ENCODE results near the gene TRIM63. TPM values are rescaled to one million over a fixed set of nuclear protein-coding genes. Genes with fewer than 3 reads are reported as not detected.

Gene TRIM63
- total and polyA plus RNA-seq, 2 donors (not counting 1 experiment from before 2014, with no cell fraction given): not detected

- no peaks in the 10 kb centered on the region for H3K36me3 ChIP-seq (ENCODE audit: control insufficient read depth, insufficient read depth, low read length)
- H3K4me3 ChIP-seq (replicated peaks in 1 of 4; ENCODE audit: control extremely low read depth in 1 of 4, insufficient read depth in 1 of 4, low read depth in 3 of 4, low read length in 4 of 4): no peak overlapping the region
- H3K79me2 ChIP-seq (ENCODE audit: control insufficient read depth, insufficient read depth, low read length): no peaks in the 10 kb centered on the region
- H3K27ac ChIP-seq (ENCODE audit: insufficient read depth, low read length): no peak overlapping the region
- no peak overlapping the region for H2AFZ ChIP-seq (ENCODE audit: low read length)
- no peak for TF ChIP-seq CTCF (conservative IDR thresholded peaks at IDR 0.05 in 1 of 2, IDR thresholded peaks at IDR 0.05 in 1 of 2; ENCODE audit: low read depth in 1 of 2, low read length in 2 of 2)
- TF ChIP-seq EZH2 (IDR thresholded peaks at IDR 0.05; ENCODE audit: low read length, missing control alignments): no peak
- no peaks in the 10 kb centered on the region for H3K9me3 ChIP-seq (ENCODE audit: control insufficient read depth, insufficient read depth, low read depth, low read length)
- H3K4me2 ChIP-seq (ENCODE audit: extremely low read depth, insufficient read depth, low read length): no peak overlapping the region
- H3K9ac ChIP-seq (ENCODE audit: insufficient read depth, low read length): no peak overlapping the region
- H3K4me1 ChIP-seq (ENCODE audit: control insufficient read depth, extremely low read depth, insufficient read depth, low read length): no peaks in the 10 kb centered on the region
- peaks cover 2% of the 10 kb centered on the region for H4K20me1 ChIP-seq (ENCODE audit: control insufficient read depth, extremely low read depth, insufficient read depth, low read length)
- peaks cover 38% of the 10 kb centered on the region for H3K27me3 ChIP-seq (ENCODE audit: control insufficient read depth, insufficient read depth, low read length)
- DNase-seq (ENCODE audit: low read depth in 2 of 2): no peak
Observed at GRCh38 chr1:26059906-26060305, 7.5 kb downstream of the TRIM63 start.

- H3K27ac ChIP-seq (ENCODE audit: insufficient read depth, low read length): no peak overlapping the region
- no peaks in the 10 kb centered on the region for H3K4me1 ChIP-seq (ENCODE audit: control insufficient read depth, extremely low read depth, insufficient read depth, low read length)
- no peaks in the 10 kb centered on the region for H3K36me3 ChIP-seq (ENCODE audit: control insufficient read depth, insufficient read depth, low read length)
- no peaks in the 10 kb centered on the region for H3K79me2 ChIP-seq (ENCODE audit: control insufficient read depth, insufficient read depth, low read length)
- H3K4me2 ChIP-seq (ENCODE audit: extremely low read depth, insufficient read depth, low read length): no peak overlapping the region
- no peak for TF ChIP-seq CTCF (conservative IDR thresholded peaks at IDR 0.05 in 1 of 2, IDR thresholded peaks at IDR 0.05 in 1 of 2; ENCODE audit: low read depth in 1 of 2, low read length in 2 of 2)
- no peak overlapping the region for H3K4me3 ChIP-seq (replicated peaks in 1 of 4; ENCODE audit: control extremely low read depth in 1 of 4, insufficient read depth in 1 of 4, low read depth in 3 of 4, low read length in 4 of 4)
- no peak overlapping the region for H2AFZ ChIP-seq (ENCODE audit: low read length)
- DNase-seq (ENCODE audit: low read depth in 2 of 2): no peak
- H4K20me1 ChIP-seq (ENCODE audit: control insufficient read depth, extremely low read depth, insufficient read depth, low read length): peaks cover 2% of the 10 kb centered on the region
- H3K9ac ChIP-seq (ENCODE audit: insufficient read depth, low read length): no peak overlapping the region
- peaks cover 46% of the 10 kb centered on the region for H3K27me3 ChIP-seq (ENCODE audit: control insufficient read depth, insufficient read depth, low read length)
- no peaks in the 10 kb centered on the region for H3K9me3 ChIP-seq (ENCODE audit: control insufficient read depth, insufficient read depth, low read depth, low read length)
Observed at GRCh38 chr1:26058052-26058595, 9.3 kb downstream of the TRIM63 start.

DNA sequence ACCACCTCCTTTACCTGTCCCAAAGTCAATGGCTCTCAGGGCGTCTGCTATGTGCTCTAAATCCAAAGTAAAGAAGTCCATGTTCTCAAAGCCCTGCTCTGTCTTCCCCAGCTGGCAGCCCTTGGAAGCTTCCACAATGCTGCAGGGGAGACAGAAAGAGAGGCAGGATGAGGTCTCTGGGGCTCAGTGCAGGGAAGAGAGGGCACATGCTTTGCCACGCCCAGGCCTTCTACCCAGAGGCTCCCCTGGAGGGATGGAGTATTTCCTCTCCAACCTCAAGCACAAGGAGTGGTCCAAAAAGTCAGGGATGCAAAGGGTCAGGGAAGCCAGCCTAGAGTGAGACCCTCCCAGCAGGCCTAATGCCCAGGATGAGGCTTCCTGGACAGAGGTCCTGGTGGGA, 10.2 kb downstream of the TRIM63 start:
- no peak overlapping the region for H3K9ac ChIP-seq (ENCODE audit: insufficient read depth, low read length)
- H3K27me3 ChIP-seq (ENCODE audit: control insufficient read depth, insufficient read depth, low read length): peaks cover 47% of the 10 kb centered on the region
- no peak overlapping the region for H3K4me2 ChIP-seq (ENCODE audit: extremely low read depth, insufficient read depth, low read length)
- no peak overlapping the region for H3K27ac ChIP-seq (ENCODE audit: insufficient read depth, low read length)
- H3K4me3 ChIP-seq (replicated peaks in 1 of 4; ENCODE audit: control extremely low read depth in 1 of 4, insufficient read depth in 1 of 4, low read depth in 3 of 4, low read length in 4 of 4): no peak overlapping the region
- H3K36me3 ChIP-seq (ENCODE audit: control insufficient read depth, insufficient read depth, low read length): no peaks in the 10 kb centered on the region
- no peak for TF ChIP-seq CTCF (conservative IDR thresholded peaks at IDR 0.05 in 1 of 2, IDR thresholded peaks at IDR 0.05 in 1 of 2; ENCODE audit: low read depth in 1 of 2, low read length in 2 of 2)
- no peak for TF ChIP-seq EZH2 (IDR thresholded peaks at IDR 0.05; ENCODE audit: low read length, missing control alignments)
- H4K20me1 ChIP-seq (ENCODE audit: control insufficient read depth, extremely low read depth, insufficient read depth, low read length): peaks cover 2% of the 10 kb centered on the region
- no peaks in the 10 kb centered on the region for H3K4me1 ChIP-seq (ENCODE audit: control insufficient read depth, extremely low read depth, insufficient read depth, low read length)
- no peaks in the 10 kb centered on the region for H3K79me2 ChIP-seq (ENCODE audit: control insufficient read depth, insufficient read depth, low read length)
- no peak overlapping the region for H2AFZ ChIP-seq (ENCODE audit: low read length)
- H3K9me3 ChIP-seq (ENCODE audit: control insufficient read depth, insufficient read depth, low read depth, low read length): no peaks in the 10 kb centered on the region
- DNase-seq (ENCODE audit: low read depth in 2 of 2): no peak
